ENCODE data around the gene ITGA1.
A peak's percentile ranks its signal among the peaks of the same experiment; 100 is the strongest.

Gene ITGA1

DNA sequence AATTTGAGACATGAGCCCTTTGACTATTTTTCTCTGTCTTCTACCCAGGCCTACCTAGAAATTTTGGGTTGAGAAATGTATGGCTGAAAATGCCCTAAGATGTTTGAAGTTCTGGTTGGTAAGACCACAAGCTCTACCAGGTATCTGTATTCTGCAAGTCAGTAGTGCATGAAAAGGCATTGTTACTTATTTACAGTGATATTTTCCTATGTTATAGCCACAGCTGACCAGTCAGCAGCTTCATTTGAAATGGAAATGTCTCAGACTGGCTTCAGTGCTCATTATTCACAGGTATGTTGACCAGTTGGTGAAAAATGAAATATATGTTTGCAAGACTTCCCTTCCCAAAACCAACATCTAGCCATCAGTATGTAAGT is 109.5 kb downstream of the ITGA1 start:
- DNase-seq (ENCODE audit: low spot score), result no peak

DNA sequence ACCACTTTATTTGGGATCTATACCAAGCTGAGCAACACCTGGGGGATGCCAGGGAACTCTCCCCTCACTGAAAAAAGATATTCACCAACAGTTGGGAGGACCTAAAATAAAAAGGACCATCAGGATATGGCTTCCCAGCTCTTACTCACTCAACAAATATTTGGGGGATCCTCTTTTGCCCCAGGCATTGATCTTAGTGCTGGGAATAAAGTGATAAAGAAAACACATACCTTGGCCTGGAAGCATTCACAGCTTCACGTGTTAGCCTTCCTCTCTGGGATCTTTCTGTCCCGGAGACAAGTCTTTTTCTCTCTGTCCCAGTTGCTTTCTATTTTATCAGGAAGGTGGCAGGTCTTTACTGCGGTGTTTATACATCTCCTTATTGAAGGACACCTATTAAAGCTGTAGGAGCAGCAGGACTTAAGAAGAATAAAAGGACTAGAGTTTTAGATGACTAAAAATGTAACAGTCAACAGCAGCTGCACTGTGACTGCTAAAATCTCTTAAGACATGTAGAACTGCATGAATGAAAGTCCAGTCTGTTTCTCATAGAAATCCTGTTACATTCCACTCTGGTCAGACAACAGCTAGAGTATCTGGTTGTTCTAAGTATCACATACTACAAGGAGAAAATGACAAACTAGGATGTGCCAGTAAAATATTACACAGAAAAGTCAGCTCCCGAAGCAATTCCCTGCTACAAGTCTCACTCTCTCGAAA is 111.4 kb downstream of the ITGA1 start:
- no peak for DNase-seq (ENCODE audit: low spot score)

DNA sequence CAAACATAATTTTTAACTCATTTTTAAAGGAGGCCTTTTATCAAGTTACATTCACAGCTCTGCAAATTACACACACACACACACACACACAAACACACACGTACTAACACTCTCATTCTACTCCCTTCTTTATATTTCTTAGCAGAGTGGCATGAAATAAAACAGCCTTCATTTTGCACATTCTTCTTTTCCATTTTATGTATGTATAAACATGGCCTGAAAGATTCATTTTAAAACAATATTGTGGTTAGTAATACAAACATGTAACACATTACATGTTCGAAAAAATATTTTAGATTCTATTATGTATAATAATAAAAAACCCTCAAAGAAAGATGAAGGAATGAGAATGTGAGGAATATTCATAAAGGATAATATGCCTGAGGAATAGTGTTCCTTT is 115.4 kb downstream of the ITGA1 start:
- DNase-seq (ENCODE audit: low spot score), result no peak

DNA sequence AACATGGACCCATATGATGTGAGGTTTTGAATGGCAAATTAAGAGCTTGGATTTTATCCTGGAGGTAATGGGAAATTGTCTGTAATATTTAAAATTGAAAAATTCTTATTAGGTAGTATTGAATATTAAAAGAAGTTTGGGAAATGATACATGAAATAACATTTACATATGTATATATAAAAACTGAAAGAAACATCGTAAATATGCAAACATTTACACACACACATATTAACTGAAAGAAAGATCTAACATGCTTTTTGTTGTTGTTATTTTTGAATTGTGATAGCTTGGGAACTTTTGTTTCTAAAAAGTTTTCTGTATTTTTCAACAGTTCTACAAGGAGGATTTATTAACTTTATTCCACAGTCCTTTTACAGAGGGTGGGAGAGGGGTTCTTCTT is 118.6 kb downstream of the ITGA1 start:
- no peak for DNase-seq (ENCODE audit: low spot score)

DNA sequence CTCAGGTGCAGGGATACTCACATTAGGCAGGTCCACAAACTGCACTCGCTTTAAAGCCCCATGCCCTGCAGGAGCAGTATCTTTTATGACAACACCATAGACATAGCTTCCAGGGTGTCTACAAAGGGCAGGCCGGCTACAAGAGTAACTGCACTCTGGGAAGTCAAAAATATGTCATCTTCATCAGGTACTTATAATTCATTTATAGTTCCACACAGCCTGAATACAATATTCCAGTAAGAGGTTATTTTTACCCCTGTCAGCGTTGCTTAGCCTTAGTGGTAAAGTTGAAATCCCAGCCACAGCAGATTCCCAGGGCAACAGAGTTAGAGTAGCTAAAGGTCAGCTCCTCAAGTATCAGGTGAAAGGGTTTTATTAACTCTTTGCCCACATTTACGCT is 119.1 kb downstream of the ITGA1 start:
- DNase-seq (ENCODE audit: low spot score), result no peak

DNA sequence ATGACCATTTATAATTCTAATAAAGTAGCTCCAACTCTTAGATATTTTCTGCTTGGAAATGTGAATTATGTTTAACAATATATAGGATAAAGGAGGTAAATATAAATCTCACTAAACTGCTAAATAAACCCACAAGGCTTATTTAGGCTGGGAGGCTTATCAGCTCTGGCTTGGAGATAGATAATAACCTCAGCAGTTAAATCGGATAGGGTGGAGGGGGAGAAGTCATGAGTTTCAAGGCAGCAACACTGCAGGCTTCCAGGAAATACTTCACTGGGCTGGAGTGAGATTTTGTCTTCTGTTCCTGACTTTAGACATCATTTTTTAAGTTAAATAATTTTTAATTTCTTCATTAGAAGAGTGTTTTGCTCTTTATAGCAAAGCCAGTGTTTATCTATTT is 121.5 kb downstream of the ITGA1 start:
- no peak for DNase-seq (ENCODE audit: low spot score)

DNA sequence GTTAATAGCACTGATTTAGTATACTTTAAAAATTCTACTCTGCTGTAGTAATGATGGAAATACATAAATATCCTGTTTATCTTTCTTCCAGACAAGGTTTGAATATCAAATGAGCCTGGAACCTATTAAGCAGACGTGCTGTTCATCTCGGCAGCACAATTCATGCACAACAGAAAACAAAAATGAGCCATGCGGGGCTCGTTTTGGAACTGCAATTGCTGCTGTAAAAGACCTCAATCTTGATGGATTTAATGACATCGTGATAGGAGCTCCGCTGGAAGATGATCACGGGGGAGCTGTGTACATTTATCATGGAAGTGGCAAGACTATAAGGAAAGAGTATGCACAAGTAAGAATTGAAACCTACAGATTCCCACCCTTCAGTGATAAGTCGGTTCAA is 122.4 kb downstream of the ITGA1 start:
- no peak for DNase-seq (ENCODE audit: low spot score)

DNA sequence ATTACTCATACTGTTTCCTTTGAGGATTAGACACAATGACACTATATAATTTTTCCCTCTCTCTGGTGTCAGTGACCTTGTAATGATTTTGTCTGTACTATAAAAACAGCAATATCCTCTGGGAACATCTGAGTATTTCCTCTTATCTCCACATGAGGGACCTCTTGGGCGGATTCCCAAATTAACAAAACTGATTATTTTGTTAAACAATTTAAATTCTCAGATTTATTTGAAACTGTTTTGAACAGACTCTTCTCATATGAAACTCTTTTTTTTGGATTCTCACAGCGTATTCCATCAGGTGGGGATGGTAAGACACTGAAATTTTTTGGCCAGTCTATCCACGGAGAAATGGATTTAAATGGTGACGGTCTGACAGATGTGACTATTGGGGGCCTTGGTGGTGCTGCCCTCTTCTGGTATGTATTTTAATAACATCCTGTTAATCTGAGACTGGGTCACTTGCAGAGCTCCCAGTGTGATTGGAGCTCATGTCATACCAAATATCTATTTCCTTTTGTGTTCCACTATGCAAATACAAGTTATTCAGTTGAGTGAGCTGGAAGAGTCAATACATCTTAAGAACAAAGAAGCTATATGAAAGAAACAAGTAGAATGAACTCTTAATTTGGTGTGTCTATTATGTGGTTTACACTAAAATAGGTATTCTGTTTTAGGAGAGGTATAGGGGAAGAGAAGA is 127.6 kb downstream of the ITGA1 start:
- peak; percentile 19 for DNase-seq (ENCODE audit: low spot score)

DNA sequence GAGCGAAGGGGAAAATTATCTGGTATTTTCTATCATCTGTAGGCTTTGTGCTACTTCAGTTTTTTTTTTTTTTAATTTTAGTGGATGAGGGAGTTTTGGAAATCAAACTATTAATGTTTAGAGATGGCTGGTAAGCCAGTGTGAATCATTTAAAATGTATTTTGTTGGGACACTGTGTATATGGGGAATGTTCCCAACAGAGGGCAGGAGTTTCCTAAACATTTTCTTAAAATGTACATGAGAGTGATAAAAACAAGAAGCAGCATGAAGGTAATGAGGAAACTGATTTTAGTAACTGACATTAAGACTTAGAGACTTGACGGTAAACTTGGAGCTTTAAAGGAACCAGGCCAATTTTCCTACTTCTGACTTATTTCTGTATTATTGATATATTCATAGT is 133.2 kb downstream of the ITGA1 start:
- no peak for DNase-seq (ENCODE audit: low spot score)

DNA sequence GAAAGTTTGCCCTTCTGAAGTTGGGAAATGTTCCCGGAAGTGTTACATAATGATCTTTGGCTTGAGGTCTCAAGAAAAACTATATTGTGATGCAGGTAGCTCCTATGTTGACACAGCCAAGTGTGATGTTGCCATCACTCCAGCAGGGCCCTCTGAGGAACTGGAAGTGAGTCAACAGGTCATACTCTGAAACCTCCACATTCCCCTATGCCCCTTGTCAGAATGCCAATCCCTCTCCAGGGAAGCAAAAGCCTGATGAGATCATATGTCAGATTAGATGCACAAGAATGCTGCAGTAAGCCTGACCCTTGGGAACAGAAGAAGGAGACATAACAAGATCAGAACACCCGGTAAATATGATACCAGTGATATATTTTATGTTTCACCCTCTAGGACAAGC is 134.7 kb downstream of the ITGA1 start:
- no peak for DNase-seq (ENCODE audit: low spot score)

DNA sequence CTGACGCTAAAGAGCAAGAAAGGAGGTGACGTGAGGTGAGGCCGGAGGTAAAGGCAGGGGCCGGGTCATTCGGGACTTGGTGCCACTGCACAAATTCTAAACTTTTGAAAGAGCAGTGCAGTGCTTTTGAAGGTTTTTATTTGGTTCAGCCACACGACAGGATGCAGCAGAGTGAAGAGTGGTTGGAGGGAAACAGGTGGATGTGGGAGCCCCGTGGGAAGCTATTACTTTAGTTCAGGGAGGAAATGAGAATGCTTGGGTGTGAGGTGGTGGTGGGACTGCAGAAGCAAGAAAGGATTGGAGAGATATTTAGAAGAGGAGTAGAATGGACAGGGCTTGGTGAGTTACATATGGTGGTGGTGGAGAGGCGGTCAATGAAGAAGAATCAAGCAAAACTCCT is 136.7 kb downstream of the ITGA1 start:
- no peak for DNase-seq (ENCODE audit: low spot score)

DNA sequence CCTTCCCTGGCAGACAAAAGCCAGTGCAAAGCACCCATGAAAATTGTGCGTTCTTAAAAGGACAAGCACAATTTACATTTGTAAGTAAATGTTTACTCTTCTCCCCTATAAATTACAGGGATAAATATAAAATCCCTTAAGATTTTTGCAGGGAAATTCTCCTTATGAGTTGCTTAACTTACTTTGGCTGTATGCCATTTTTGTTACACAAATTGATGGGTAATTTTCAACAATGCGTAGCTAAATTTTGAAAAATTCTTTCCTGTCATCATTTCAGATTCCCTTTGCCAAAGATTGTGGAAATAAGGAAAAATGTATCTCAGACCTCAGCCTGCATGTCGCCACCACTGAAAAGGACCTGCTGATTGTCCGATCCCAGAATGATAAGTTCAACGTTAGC is 137.3 kb downstream of the ITGA1 start:
- no peak for DNase-seq (ENCODE audit: low spot score)

DNA sequence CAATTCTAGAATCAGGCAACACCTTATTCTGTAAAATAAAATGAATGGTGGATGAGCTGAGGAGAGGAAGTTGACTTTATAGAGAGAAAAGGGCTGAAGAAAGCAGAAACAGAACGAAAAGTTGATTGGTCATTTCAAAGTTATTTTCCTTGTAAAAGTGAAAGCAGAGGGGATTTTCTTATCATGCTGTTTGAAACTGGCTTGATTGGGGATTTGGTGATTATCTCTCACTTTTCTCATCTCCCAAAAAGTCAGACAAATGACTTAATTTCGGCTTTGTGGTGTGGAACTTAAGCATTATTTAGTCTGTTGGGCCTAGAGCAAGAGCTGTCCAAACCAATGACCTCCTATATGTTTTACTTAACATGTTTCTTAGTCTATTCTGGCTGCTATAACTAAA is 141.0 kb downstream of the ITGA1 start:
- no peak for DNase-seq (ENCODE audit: low spot score)

DNA sequence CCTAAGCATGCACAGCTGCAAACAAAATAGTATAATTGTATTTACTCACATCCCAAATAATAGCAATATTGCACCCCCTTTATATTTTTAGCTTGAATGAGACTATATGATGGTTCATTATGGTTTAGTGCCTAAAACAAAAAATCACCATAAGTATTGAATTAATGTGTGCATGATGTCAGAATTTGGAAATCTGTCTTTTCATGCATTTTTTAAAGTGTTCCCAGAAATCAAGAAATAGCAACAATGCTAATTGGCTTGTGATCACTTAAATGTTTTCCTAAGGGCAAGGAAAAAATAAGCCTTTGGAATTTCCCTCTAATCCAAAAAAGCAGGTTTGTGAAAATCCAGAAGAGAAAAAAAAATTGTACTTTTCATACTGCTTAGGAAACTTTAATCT is 150.5 kb downstream of the ITGA1 start:
- no peak for DNase-seq (ENCODE audit: low spot score)

DNA sequence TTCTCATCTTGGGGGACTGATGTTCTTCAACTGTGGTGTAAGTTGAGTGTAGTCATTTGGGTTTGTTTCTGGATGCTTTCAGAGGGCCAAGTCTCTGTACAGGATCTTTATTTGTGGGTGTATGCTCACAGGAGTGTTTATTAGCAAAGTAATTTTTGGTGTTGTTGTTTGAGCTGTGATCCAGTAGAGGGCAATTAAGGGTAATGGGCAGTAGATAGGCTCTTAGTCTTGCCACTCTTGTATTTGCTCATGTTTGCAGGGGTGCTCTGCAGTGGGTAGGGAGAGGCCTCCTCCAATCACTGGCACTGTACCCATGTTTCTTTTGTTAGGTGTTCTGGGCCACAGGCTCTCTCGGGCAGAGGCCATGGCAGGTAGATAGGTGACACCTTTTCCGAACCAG is 155.6 kb downstream of the ITGA1 start:
- no peak for DNase-seq (ENCODE audit: low spot score)

DNA sequence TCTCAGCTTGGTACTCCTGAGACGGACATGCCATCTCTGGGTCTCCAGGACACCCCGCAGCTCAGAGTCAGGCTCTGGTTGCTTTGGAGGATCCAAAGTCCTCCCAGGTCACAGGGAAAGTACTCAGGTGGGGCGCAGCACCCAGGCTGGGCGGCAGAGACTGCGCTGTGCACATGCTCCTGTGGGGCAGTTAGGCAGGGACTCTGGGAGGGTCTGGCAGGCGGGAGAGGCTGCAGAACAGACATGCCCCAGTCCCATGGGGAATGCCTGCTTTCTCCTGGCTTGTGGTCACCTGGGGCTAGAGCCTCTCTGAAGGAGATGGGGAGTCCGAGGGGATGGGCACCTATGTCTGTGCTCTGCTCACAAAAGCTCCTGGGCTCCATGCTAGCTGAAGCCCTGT is 156.1 kb downstream of the ITGA1 start:
- DNase-seq (ENCODE audit: low spot score), result no peak

DNA sequence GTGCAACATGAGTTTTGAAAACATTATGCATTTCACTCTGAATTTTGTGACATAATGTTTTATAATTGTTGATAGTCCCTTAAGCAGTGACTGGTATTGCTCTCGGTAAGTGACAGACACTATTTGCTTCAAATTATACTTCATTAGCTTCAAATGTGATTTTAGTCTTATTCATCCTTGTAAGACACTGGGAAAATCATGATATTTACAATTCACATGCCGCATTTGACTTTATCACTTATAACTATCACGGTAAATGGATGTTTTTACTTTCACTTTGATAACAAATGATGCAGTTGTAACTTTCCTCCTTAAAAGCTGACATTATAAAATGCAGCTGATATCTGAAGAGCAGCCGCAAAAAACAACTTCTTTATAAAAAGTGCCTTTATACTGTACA is 157.3 kb downstream of the ITGA1 start:
- no peak for DNase-seq (ENCODE audit: low spot score)

DNA sequence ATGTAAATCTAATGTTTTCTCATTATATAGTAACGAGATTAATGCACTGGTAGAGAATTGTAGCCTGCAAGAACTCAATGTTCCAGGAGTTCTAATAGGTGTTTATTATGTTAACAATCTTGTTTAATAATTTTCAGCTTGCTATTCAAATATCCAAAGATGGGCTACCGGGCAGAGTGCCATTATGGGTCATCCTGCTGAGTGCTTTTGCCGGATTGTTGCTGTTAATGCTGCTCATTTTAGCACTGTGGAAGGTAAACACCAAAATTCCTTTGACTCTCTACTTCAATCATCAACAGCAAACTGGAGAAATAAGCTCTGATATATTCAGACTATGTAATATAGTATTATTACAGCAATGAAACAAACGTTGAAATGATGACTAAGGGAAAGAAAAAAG is 159.5 kb downstream of the ITGA1 start:
- no peak for DNase-seq (ENCODE audit: low spot score)

DNA sequence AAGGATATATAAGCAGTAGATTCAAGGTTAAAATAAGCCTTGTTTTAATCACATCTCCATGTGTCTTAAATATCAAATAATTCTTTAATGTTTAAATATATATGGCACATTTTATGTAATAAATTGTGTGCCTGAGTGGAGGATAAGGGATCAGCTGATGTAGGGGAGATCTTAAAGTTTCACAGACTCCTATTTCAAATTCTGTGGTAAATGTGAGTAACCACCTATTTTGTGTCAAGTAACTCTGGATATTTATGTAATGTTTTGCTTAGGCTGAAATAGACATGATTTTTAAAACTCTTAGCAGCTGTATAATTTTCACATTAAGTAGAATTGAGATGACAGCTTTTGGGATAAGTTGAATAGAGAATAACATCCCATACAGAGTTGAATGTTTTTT is 160.1 kb downstream of the ITGA1 start:
- no peak for DNase-seq (ENCODE audit: low spot score)

DNA sequence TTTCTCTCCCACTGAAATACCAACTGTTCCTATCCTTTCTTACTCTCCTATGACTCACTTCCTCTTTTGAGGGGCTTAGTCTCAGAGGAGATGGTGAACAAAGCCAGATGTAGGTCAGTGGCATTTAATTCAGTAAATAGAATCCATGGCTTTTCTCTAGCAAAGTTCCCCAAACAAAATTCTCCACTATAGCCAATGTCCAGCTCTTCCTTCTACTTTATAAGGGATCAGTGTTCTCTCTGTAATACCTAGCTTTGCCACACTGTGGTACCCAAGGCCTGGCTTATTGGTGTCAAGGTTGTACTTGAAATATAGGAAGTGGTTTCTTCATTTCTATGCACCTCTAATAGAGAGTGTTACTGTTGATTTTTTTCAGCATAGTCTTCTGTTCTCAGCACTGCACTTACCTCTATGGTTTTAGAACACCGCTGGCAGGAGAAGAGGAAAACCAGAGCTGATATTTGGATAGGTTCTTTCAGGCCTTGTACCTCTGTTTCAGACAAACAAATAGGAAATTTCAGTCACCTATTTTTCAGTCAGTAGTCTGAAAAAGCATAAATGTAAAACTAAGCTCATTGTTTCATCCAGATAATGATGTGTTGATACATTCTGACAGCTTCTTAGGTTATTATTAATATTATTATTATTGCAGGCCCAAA is 160.8 kb downstream of the ITGA1 start:
- DNase-seq (ENCODE audit: low spot score), result peak; percentile 22

DNA sequence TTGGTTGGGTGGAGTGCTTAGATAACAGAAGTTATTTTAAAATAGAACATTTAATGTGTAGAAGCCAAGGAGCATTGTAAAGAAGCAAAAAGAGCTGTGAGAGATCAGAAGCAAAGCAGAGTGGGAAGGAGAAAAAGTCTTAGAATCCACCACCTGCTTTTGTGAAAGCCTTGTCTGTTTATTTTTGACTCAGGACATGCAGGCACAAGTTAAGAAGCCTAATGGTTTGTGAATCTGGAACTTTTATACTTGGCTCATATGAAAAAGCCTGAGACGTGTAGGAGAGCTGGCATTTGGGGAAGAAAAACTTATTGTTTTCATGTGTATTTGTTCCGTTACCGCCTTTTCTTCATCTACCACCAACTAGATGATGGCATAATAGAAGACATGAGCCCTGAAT is 163.0 kb downstream of the ITGA1 start:
- no peak for DNase-seq (ENCODE audit: low spot score)

DNA sequence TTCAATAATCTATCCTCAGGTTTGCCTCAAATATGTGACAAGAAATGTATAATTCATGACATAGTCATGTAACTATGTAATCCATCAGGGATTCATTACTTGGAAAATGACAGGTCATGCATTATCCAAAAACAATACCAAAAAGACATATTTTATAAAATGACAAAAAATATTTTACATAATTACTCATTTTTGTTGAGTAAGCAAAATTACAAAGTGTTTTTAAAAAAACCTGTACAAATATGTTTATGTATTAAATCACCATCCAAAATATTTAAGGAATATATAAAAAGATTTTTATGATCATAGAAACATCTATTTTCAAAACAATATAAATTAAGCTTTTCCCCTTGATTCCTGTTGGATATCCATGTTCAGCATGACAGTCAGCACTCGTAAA is 164.8 kb downstream of the ITGA1 start:
- no peak for DNase-seq (ENCODE audit: low spot score)

DNA sequence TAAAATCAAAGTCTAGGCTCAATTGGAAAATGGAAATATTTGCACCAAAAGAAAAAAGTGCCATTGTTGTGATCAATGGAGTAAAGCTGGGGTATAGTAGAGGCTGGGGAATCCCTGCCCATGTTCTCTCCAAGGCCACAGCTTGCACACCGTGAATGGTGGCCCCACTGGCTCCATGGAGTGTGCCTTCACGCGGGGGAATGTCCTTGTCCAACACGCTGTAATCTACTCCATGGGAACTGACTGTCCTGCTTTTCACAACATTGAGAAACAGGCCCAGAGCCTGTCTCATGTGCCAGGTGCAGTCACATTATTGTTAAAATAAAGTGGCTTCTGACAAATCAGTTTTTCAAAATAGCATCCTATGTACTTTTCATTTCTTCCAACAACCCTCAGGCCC is 168.3 kb downstream of the ITGA1 start:
- no peak for DNase-seq (ENCODE audit: low spot score)
